Suppressor macrophage treated with lipopolysaccharide for 4 hours (primary cell): Measurements from ENCODE around the gene DNAJC1.

ENCODE experiments used
- DNase-seq: peaks from one replicate; pipeline ENCODE4 v3.0.0-alpha.2; 2020

Gene DNAJC1

GRCh38 chr10:21757185-21757901 is 246.2 kb downstream of the DNAJC1 start:
- DNase-seq, result no peak

- DNase-seq, result no peak
Observed at GRCh38 chr10:21756707-21757106, 246.8 kb downstream of the DNAJC1 start.

GRCh38 chr10:21754410-21755011 is 249.0 kb downstream of the DNAJC1 start:
- DNase-seq, result no peak

GRCh38 chr10:21753497-21754270 is 249.8 kb downstream of the DNAJC1 start:
- no peak for DNase-seq

GRCh38 chr10:21751341-21752310 is 251.9 kb downstream of the DNAJC1 start:
- no peak for DNase-seq

GRCh38 chr10:21750424-21750823 is 253.1 kb downstream of the DNAJC1 start:
- DNase-seq, result no peak

- no peak for DNase-seq
Observed at GRCh38 chr10:21749788-21750187, 253.7 kb downstream of the DNAJC1 start.

- DNase-seq, result no peak
Observed at GRCh38 chr10:21747809-21748208, 255.7 kb downstream of the DNAJC1 start.

- no peak for DNase-seq
Observed at GRCh38 chr10:21746118-21746517, 257.4 kb downstream of the DNAJC1 start.

GRCh38 chr10:21744223-21744622 is 259.3 kb downstream of the DNAJC1 start:
- DNase-seq, result no peak

GRCh38 chr10:21742740-21743412 is 260.7 kb downstream of the DNAJC1 start:
- no peak for DNase-seq

GRCh38 chr10:21740989-21741388 is 262.5 kb downstream of the DNAJC1 start:
- no peak for DNase-seq

GRCh38 chr10:21737106-21737505 is 266.4 kb downstream of the DNAJC1 start:
- DNase-seq, result no peak

- DNase-seq, result no peak
Observed at GRCh38 chr10:21733710-21734109, 269.8 kb downstream of the DNAJC1 start.

GRCh38 chr10:21732067-21732772 is 271.3 kb downstream of the DNAJC1 start:
- DNase-seq, result peak; percentile 53

GRCh38 chr10:21728618-21729017 is 274.9 kb downstream of the DNAJC1 start:
- DNase-seq, result no peak

GRCh38 chr10:21727452-21728168 is 275.9 kb downstream of the DNAJC1 start:
- DNase-seq, result no peak

- no peak for DNase-seq
Observed at GRCh38 chr10:21726601-21727225, 276.8 kb downstream of the DNAJC1 start.

- DNase-seq, result peak; percentile 81
Observed at GRCh38 chr10:21724687-21725367, 278.7 kb downstream of the DNAJC1 start.
